H9 (cell line): ENCODE data around the gene DPF3. TPM values are rescaled to one million over a fixed set of nuclear protein-coding genes. Genes with fewer than 3 reads are reported as not detected.

ENCODE experiments used
- DNase-seq: peaks from one replicate; pipeline ENCODE4 v3.0.0-alpha.2; 2017
- H2AFZ ChIP-seq: one replicate; pipeline ENCODE4 v1.6.1; 2013; ENCODE audit warnings: mild to moderate bottlenecking, low read length, control low read depth, moderate library complexity
- H2AK5ac ChIP-seq: 2 replicates; pipeline ENCODE4 v1.6.1; 2013; ENCODE audit warnings: low read length, control low read depth, mixed read lengths; ENCODE audit not compliant: insufficient read length
- H2BK120ac ChIP-seq: one replicate; pipeline ENCODE4 v1.6.1; 2013; ENCODE audit warnings: low read depth, mild to moderate bottlenecking, low read length, control low read depth, inconsistent platforms; ENCODE audit not compliant: poor library complexity, severe bottlenecking
- H2BK12ac ChIP-seq: 2 replicates; pipeline ENCODE4 v1.6.1; 2013; ENCODE audit warnings: low read length, control low read depth, mixed read lengths, low read depth; ENCODE audit not compliant: insufficient read length
- H2BK15ac ChIP-seq: 2 replicates; pipeline ENCODE4 v1.6.1; 2013; ENCODE audit warnings: low read depth, low read length, control low read depth
- H2BK20ac ChIP-seq: one replicate; pipeline ENCODE4 v1.6.1; 2013; ENCODE audit warnings: low read depth, mild to moderate bottlenecking, low read length, control low read depth, inconsistent platforms; ENCODE audit not compliant: poor library complexity, severe bottlenecking
- H2BK5ac ChIP-seq: 2 replicates; pipeline ENCODE4 v1.6.1; 2013; ENCODE audit warnings: low read length, control low read depth, mixed read lengths; ENCODE audit not compliant: insufficient read length
- H3K14ac ChIP-seq: 2 replicates; pipeline ENCODE4 v1.6.1; 2013; ENCODE audit warnings: low read length, control low read depth; ENCODE audit not compliant: insufficient read depth
- H3K18ac ChIP-seq: 2 replicates; pipeline ENCODE4 v1.6.1; 2013; ENCODE audit warnings: low read depth, mild to moderate bottlenecking, mixed read lengths, low read length, control low read depth; ENCODE audit not compliant: insufficient read length
- H3K23ac ChIP-seq: 2 replicates; pipeline ENCODE4 v1.6.1; 2013; ENCODE audit warnings: low read length, control low read depth, mixed read lengths, low read depth; ENCODE audit not compliant: insufficient read length
- H3K23me2 ChIP-seq: 2 replicates; pipeline ENCODE4 v1.6.1; 2013; ENCODE audit warnings: low read depth, mild to moderate bottlenecking, mixed read lengths, low read length, control low read depth; ENCODE audit not compliant: insufficient read length, poor library complexity, severe bottlenecking
- H3K27ac ChIP-seq: 2 replicates; pipeline ENCODE4 v1.5.1; 2013; ENCODE audit warnings: low read length, control low read depth, mixed read lengths, low read depth; ENCODE audit not compliant: insufficient read length
- H3K27me3 ChIP-seq: 2 replicates; pipeline ENCODE4 v1.6.1; 2013; ENCODE audit warnings: low read length, control low read depth, inconsistent platforms; ENCODE audit not compliant: insufficient read depth
- H3K4ac ChIP-seq: 2 replicates; pipeline ENCODE4 v1.6.1; 2013; ENCODE audit warnings: low read depth, mild to moderate bottlenecking, control low read depth, inconsistent platforms, low read length, moderate library complexity
- H3K4me1 ChIP-seq: 2 replicates; pipeline ENCODE4 v1.6.1; 2013; ENCODE audit warnings: low read length, control low read depth, inconsistent platforms; ENCODE audit not compliant: insufficient read depth
- H3K4me2 ChIP-seq: 2 replicates; pipeline ENCODE4 v1.6.1; 2013; ENCODE audit warnings: low read length, control low read depth, mixed read lengths; ENCODE audit not compliant: insufficient read length, insufficient read depth
- H3K56ac ChIP-seq: 2 replicates; pipeline ENCODE4 v1.6.1; 2013; ENCODE audit warnings: low read depth, mild to moderate bottlenecking, mixed read lengths, low read length, control low read depth; ENCODE audit not compliant: insufficient read length
- H3K79me1 ChIP-seq: 2 replicates; pipeline ENCODE4 v1.6.1; 2013; ENCODE audit warnings: low read depth, mild to moderate bottlenecking, moderate library complexity, low read length, control low read depth, inconsistent platforms; ENCODE audit not compliant: insufficient read depth, poor library complexity, severe bottlenecking
- H3K79me2 ChIP-seq: 2 replicates; pipeline ENCODE4 v1.6.1; 2013; ENCODE audit warnings: low read length, control low read depth, inconsistent platforms; ENCODE audit not compliant: insufficient read depth
- H3K9ac ChIP-seq: 2 replicates; pipeline ENCODE4 v1.6.1; 2013; ENCODE audit warnings: low read length, control low read depth, mixed read lengths; ENCODE audit not compliant: insufficient read length; ENCODE audit errors: extremely low read depth
- H3K9me3 ChIP-seq: one replicate; pipeline ENCODE4 v1.6.1; 2013; ENCODE audit warnings: low read depth, low read length, inconsistent platforms; ENCODE audit not compliant: control insufficient read depth
- H3T11ph ChIP-seq: one replicate; pipeline ENCODE4 v1.6.1; 2013; ENCODE audit warnings: mild to moderate bottlenecking, low read length, control low read depth, inconsistent platforms
- H4K20me1 ChIP-seq: one replicate; pipeline ENCODE4 v1.6.1; 2013; ENCODE audit not compliant: control insufficient read depth, insufficient read length, insufficient read depth
- H4K5ac ChIP-seq: 2 replicates; pipeline ENCODE4 v1.6.1; 2013; ENCODE audit warnings: low read depth, mild to moderate bottlenecking, mixed read lengths, low read length, control low read depth; ENCODE audit not compliant: insufficient read length
- H4K8ac ChIP-seq: replicated peaks from 2 replicates; pipeline ENCODE4 v1.6.1; 2013; ENCODE audit warnings: low read length, control low read depth, mixed read lengths, low read depth; ENCODE audit not compliant: insufficient read length
- H4K91ac ChIP-seq: 2 replicates; pipeline ENCODE4 v1.6.1; 2013; ENCODE audit warnings: low read depth, mild to moderate bottlenecking, moderate library complexity, mixed read lengths, low read length, control low read depth; ENCODE audit not compliant: insufficient read length
- H3K27ac Mint-ChIP-seq, 3 experiments: 2 replicates in 2 of 3; 3 replicates in 1 of 3; pipeline ENCODE4 v1.8.0; 2020 to 2021; ENCODE audit warnings: mixed read lengths in 3 of 3, mild to moderate bottlenecking in 1 of 3, moderate library complexity in 1 of 3
- H3K27me3 Mint-ChIP-seq: 2 replicates; pipeline ENCODE4 v1.8.0; 2021; ENCODE audit warnings: low read depth, mild to moderate bottlenecking, moderate library complexity, mixed read lengths
- H3K36me3 Mint-ChIP-seq, 3 experiments: 2 replicates in 2 of 3; 3 replicates in 1 of 3; pipeline ENCODE4 v1.8.0; 2020 to 2021; ENCODE audit warnings: low read depth in 3 of 3, mixed read lengths in 3 of 3; ENCODE audit not compliant: insufficient read depth in 1 of 3
- H3K4me1 Mint-ChIP-seq, 2 experiments: 2 replicates each; pipeline ENCODE4 v1.8.0; 2020; ENCODE audit warnings: mixed read lengths in 2 of 2
- H3K4me3 Mint-ChIP-seq, 2 experiments: 2 replicates in 1 of 2; 3 replicates in 1 of 2; pipeline ENCODE4 v1.8.0; 2020 to 2021; ENCODE audit warnings: mild to moderate bottlenecking in 2 of 2, mixed read lengths in 2 of 2, moderate library complexity in 1 of 2
- H3K9me3 Mint-ChIP-seq, 2 experiments: 2 replicates in 1 of 2; 3 replicates in 1 of 2; pipeline ENCODE4 v1.8.0; 2020; ENCODE audit warnings: mild to moderate bottlenecking in 2 of 2, mixed read lengths in 2 of 2, moderate library complexity in 1 of 2
- CTCF ChIP-seq: fragments of 200-600 bp; sonication (generic); conservative IDR thresholded peaks from 3 replicates; pipeline ENCODE4 v1.8.0; 2021; ENCODE audit warnings: antibody characterized with exemption, mild to moderate bottlenecking
- WGBS: extraction: QIAGEN DNeasy Blood & Tissue Kit; methylation state at CpG from one replicate; pipeline ENCODE4 v1.1.7; 2013; ENCODE audit warnings: missing lambda C conversion rate, low lambda C conversion rate, mixed read lengths; ENCODE audit not compliant: insufficient read length; ENCODE audit errors: extremely low coverage; 5-methylcytosine and 5-hydroxymethylcytosine counted together
- total RNA-seq: library from RNA; stranded (reverse); gene quantifications from 2 replicates; pipeline ENCODE4 v1.2.1, GENCODE V29; 2021

DPF3 gene
- total RNA-seq, 1 experiment from 2014 or later: not detected

GRCh38 chr14:72845196-72845595, 48.7 kb downstream of the DPF3 start:
- H3K4me1 Mint-ChIP-seq: peaks cover under 1 to 4% of the 10 kb centered on the region in 2 experiments; a peak in 2 of 4 replicates
- no peak overlapping the region for H4K91ac ChIP-seq
- H3K18ac ChIP-seq: no peak overlapping the region
- H3K4me2 ChIP-seq: no peak overlapping the region
- no peak overlapping the region for H4K5ac ChIP-seq
- H3K36me3 Mint-ChIP-seq: peaks cover 0 to under 1% (median 0%) of the 10 kb centered on the region in 3 experiments; a peak in 1 of 7 replicates
- H2AK5ac ChIP-seq: no peak overlapping the region
- DNase-seq: no peak
- no peaks in the 10 kb centered on the region for H3K9me3 ChIP-seq
- H3K9me3 Mint-ChIP-seq: no peaks in the 10 kb centered on the region
- no peak overlapping the region for H3T11ph ChIP-seq
- H3K27ac Mint-ChIP-seq: no peak overlapping the region
- H3K4me3 Mint-ChIP-seq: no peak overlapping the region
- no peaks in the 10 kb centered on the region; the same call in 1 of the 2 replicates for H3K27me3 Mint-ChIP-seq
- no peak overlapping the region for H3K23ac ChIP-seq
- no peak overlapping the region for H2BK15ac ChIP-seq
- H2BK120ac ChIP-seq: no peak overlapping the region
- no peak for TF ChIP-seq CTCF
- H4K20me1 ChIP-seq: no peaks in the 10 kb centered on the region
- H3K9ac ChIP-seq: no peak overlapping the region
- H3K56ac ChIP-seq: no peak overlapping the region
- H3K27ac ChIP-seq: no peak overlapping the region
- H3K79me1 ChIP-seq: no peaks in the 10 kb centered on the region
- no CpG with 5 or more reads among the region's 4 CpGs for WGBS
- H3K27me3 ChIP-seq: no peaks in the 10 kb centered on the region; the same call in 1 of the 2 replicates
- H3K14ac ChIP-seq: no peak overlapping the region
- H3K79me2 ChIP-seq: no peaks in the 10 kb centered on the region
- no peaks in the 10 kb centered on the region for H3K4me1 ChIP-seq
- H2BK12ac ChIP-seq: no peak overlapping the region
- H3K23me2 ChIP-seq: no peaks in the 10 kb centered on the region
- no peak overlapping the region for H2BK20ac ChIP-seq
- H2BK5ac ChIP-seq: no peak overlapping the region
- H2AFZ ChIP-seq: no peak overlapping the region
- no peak overlapping the region for H3K4ac ChIP-seq
- H4K8ac ChIP-seq: no peak overlapping the region
